ENCODE measurements around the gene RTCA. TPM values are rescaled to one million over a fixed set of nuclear protein-coding genes. Genes with fewer than 3 reads are reported as not detected.

RTCA gene
- total RNA-seq, 1 experiment from 2014 or later: 33.6 TPM

DNA sequence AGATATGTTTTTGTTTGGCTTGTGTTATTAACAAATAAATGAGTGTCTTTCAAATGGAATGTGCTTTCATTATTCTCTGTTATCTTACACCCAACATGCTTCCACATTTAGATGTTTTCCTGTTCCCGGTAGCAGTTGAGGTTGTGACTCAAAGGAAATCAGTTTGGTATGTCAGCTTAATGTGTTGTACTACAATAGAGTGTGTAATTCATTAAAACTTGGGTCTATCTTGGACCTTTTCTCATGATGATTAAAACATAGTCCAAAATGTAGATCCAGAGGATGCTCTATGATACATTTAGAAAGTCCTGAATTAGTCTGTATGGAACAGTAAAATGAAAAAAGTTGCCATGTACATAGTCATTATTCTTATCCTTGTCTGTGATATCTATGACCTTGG, 26.7 kb downstream of the RTCA start:
- H4K91ac ChIP-seq (ENCODE audit: insufficient read length, low read depth, low read length): no peak overlapping the region
- Mint-ChIP-seq H3K27ac (peak overlapping the region in 2 of 3 experiments; percentile 42 to 79; a peak in 3 of 7 replicates), H3K27me3 (ENCODE audit: low read depth) (no peaks in the 10 kb centered on the region), H3K9me3 (peaks cover 3 to 4% of the 10 kb centered on the region in 2 experiments; a peak in 4 of 5 replicates), H3K4me3 (no peak overlapping the region), H3K36me3 (ENCODE audit: insufficient read depth in 1 of 3, low read depth in 3 of 3) (peaks cover 5 to 39% (median 15%) of the 10 kb centered on the region in 3 experiments), H3K4me1 (peaks cover 3 to 5% of the 10 kb centered on the region in 2 experiments)
- H3K4ac ChIP-seq (ENCODE audit: low read depth, low read length): no peak overlapping the region
- H3K23ac ChIP-seq (ENCODE audit: insufficient read length, low read depth, low read length): no peak overlapping the region
- no peak overlapping the region for H2BK20ac ChIP-seq (ENCODE audit: low read depth, low read length, poor library complexity, severe bottlenecking)
- no peak overlapping the region for H2BK12ac ChIP-seq (ENCODE audit: insufficient read length, low read depth, low read length)
- H2BK15ac ChIP-seq (ENCODE audit: low read depth, low read length): no peak overlapping the region
- H3K23me2 ChIP-seq (ENCODE audit: insufficient read length, low read depth, low read length, poor library complexity, severe bottlenecking): no peaks in the 10 kb centered on the region
- no peak overlapping the region for H2BK120ac ChIP-seq (ENCODE audit: low read depth, low read length, poor library complexity, severe bottlenecking)
- no peaks in the 10 kb centered on the region for H3K9me3 ChIP-seq (ENCODE audit: control insufficient read depth, low read depth, low read length)
- no peak overlapping the region for H2AK5ac ChIP-seq (ENCODE audit: insufficient read length, low read length)
- H2BK5ac ChIP-seq (ENCODE audit: insufficient read length, low read length): no peak overlapping the region
- H3K4me2 ChIP-seq (ENCODE audit: insufficient read depth, insufficient read length, low read length): no peak overlapping the region
- no peaks in the 10 kb centered on the region for H3K79me1 ChIP-seq (ENCODE audit: insufficient read depth, low read depth, low read length, poor library complexity, severe bottlenecking)
- DNase-seq: no peak
- H4K8ac ChIP-seq (replicated peaks; ENCODE audit: insufficient read length, low read depth, low read length): no peak overlapping the region
- no peaks in the 10 kb centered on the region for H4K20me1 ChIP-seq (ENCODE audit: control insufficient read depth, insufficient read depth, insufficient read length)
- no peak overlapping the region for H4K5ac ChIP-seq (ENCODE audit: insufficient read length, low read depth, low read length)
- H3K79me2 ChIP-seq (ENCODE audit: insufficient read depth, low read length): no peaks in the 10 kb centered on the region
- WGBS (ENCODE audit: extremely low coverage, insufficient read length, low lambda C conversion rate): no CpG with 5 or more reads among the region's 1 CpG
- H3K56ac ChIP-seq (ENCODE audit: insufficient read length, low read depth, low read length): no peak overlapping the region
- H3K4me1 ChIP-seq (ENCODE audit: insufficient read depth, low read length): no peaks in the 10 kb centered on the region; the same call in 1 of the 2 replicates
- no peak overlapping the region for H3K14ac ChIP-seq (ENCODE audit: insufficient read depth, low read length)
- no peak overlapping the region for H3K18ac ChIP-seq (ENCODE audit: insufficient read length, low read depth, low read length)
- no peaks in the 10 kb centered on the region for H3K27me3 ChIP-seq (ENCODE audit: insufficient read depth, low read length)
- H3K27ac ChIP-seq (ENCODE audit: insufficient read length, low read depth, low read length): no peak overlapping the region
- no peak overlapping the region for H3K9ac ChIP-seq (ENCODE audit: extremely low read depth, insufficient read length, low read length)
- no peak overlapping the region for H3T11ph ChIP-seq (ENCODE audit: low read length)
- H2AFZ ChIP-seq (ENCODE audit: low read length): no peak overlapping the region
- TF ChIP-seq CTCF (conservative IDR thresholded peaks at IDR 0.05): no peak
